Lower lobe of right lung (tissue), 2 donors: ENCODE results near the gene NDUFA7. TPM values are rescaled to one million over a fixed set of nuclear protein-coding genes. Genes with fewer than 3 reads are reported as not detected.

Experiments used
- ATAC-seq, 2 donors: fragments of 200-7000 bp; cut with Tn5 transposase; one replicate each; pipeline ENCODE4 v1.9.1; 2020 to 2022; ENCODE audit warnings: mild to moderate bottlenecking in 2 of 2, moderate library complexity in 2 of 2
- DNase-seq: peaks from one replicate; pipeline ENCODE4 v3.0.0-alpha.2; 2020
- H3K27ac ChIP-seq: fragments of 200-600 bp; one replicate; pipeline ENCODE4 v1.8.0; 2022
- H3K27me3 ChIP-seq: fragments of 200-600 bp; one replicate; pipeline ENCODE4 v1.8.0; 2022; ENCODE audit warnings: low read depth
- H3K36me3 ChIP-seq: fragments of 200-600 bp; one replicate; pipeline ENCODE4 v1.8.0; 2022; ENCODE audit warnings: mild to moderate bottlenecking
- H3K4me1 ChIP-seq: fragments of 200-600 bp; one replicate; pipeline ENCODE4 v1.8.0; 2022
- H3K4me3 ChIP-seq: fragments of 200-600 bp; one replicate; pipeline ENCODE4 v1.8.0; 2022; ENCODE audit warnings: mild to moderate bottlenecking
- H3K9me3 ChIP-seq: fragments of 200-600 bp; one replicate; pipeline ENCODE4 v1.8.0; 2022
- intact Hi-C: fragments of 100-400 bp; cut with DNase I; formaldehyde crosslinking; loops from one replicate; pipeline ENCODE4 v1.11.0; 2022
- total RNA-seq: library from RNA; stranded (reverse); fragmentation: NEBNext Ultra II Directional; extraction: Animal tissue kit (Norgen Biotek cat#: 25700); gene quantifications from one replicate; pipeline ENCODE4 v1.2.1, GENCODE V29; 2021
- TF ChIP-seq, protein P1 (sequence below): fragments of 200-600 bp; IDR thresholded peaks from one replicate; pipeline ENCODE4 v1.8.0; 2022; ENCODE audit warnings: antibody characterized with exemption, mild to moderate bottlenecking
- donor health status: DM: no; HTN: yes; CAD: no; lungs with severe emphysema.

NDUFA7 gene
- total RNA-seq, 1 donor from 2014 or later: 41.9 TPM

DNA sequence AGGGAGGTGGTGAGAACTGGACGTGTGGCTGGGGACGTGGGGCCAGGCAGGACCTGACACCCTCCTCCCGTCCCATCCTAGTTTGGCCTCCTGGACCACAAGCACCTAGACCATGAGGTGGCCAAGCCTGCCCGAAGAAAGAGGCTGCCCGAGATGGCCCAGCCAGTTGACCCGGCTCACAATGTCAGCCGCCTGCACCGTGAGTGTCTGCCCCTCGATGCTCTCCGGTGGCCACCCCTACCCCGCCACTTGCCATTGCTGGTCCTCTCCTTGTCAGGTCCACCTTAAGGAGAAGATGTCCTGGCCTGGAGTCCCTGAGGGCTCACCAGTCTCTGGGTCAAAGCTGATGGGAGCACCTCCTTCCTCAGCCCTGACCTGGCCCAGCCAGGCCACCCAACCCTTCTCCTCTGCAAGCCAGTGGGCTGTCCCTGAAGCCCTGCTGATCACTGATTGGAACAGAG, 45.0 kb upstream of the NDUFA7 start:
- peaks cover 6% of the 10 kb centered on the region for H3K27me3 ChIP-seq
- H3K27ac ChIP-seq: peak overlapping the region; percentile 18
- H3K36me3 ChIP-seq: peaks cover 10% of the 10 kb centered on the region
- intact Hi-C loops: no loop called here
- TF ChIP-seq, protein P1, sequence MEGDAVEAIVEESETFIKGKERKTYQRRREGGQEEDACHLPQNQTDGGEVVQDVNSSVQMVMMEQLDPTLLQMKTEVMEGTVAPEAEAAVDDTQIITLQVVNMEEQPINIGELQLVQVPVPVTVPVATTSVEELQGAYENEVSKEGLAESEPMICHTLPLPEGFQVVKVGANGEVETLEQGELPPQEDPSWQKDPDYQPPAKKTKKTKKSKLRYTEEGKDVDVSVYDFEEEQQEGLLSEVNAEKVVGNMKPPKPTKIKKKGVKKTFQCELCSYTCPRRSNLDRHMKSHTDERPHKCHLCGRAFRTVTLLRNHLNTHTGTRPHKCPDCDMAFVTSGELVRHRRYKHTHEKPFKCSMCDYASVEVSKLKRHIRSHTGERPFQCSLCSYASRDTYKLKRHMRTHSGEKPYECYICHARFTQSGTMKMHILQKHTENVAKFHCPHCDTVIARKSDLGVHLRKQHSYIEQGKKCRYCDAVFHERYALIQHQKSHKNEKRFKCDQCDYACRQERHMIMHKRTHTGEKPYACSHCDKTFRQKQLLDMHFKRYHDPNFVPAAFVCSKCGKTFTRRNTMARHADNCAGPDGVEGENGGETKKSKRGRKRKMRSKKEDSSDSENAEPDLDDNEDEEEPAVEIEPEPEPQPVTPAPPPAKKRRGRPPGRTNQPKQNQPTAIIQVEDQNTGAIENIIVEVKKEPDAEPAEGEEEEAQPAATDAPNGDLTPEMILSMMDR: no peak
- ATAC-seq: no peak
- peaks cover 72% of the 10 kb centered on the region for H3K4me1 ChIP-seq
- H3K4me3 ChIP-seq: no peak overlapping the region
- H3K9me3 ChIP-seq: no peaks in the 10 kb centered on the region
- DNase-seq: peak; percentile 36

DNA sequence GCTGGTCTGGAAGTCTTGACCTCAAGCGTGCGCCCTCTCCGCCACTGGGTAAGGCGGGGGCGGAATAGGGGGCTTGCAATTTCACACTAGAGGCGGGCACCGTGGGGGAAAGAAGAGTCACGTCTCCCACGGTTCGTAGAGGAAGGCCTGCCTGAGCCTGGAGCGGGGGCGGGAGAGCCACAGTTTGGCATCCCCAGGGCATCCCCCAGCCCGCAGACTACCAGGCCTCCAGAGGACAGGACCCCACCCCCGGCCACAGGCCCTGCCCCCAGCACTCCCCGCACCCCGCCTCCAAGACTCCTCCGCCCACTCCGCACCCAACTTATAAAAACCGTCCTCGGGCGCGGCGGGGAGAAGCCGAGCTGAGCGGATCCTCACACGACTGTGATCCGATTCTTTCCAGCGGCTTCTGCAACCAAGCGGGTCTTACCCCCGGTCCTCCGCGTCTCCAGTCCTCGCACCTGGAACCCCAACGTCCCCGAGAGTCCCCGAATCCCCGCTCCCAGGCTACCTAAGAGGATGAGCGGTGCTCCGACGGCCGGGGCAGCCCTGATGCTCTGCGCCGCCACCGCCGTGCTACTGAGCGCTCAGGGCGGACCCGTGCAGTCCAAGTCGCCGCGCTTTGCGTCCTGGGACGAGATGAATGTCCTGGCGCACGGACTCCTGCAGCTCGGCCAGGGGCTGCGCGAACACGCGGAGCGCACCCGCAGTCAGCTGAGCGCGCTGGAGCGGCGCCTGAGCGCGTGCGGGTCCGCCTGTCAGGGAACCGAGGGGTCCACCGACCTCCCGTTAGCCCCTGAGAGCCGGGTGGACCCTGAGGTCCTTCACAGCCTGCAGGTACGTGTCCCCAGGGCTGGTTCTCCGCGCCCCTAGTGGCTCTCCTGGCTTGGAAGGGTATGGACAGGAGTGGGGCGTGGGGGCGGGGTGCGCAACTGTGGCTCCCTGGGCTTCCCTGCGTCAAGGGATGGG, 42.9 kb upstream of the NDUFA7 start, which contains the start of gene ANGPTL4:
TSS of gene ANGPTL4 (plus strand) at position 353 of the 969 bp plus-strand sequence. CDS start at position 520, 167 bp downstream.
- Histone ChIP-seq H3K27me3 (peaks cover 6% of the 10 kb centered on the region), H3K4me3 (peak within 1 kb of the TSS; percentile 64), H3K36me3 (peaks cover 2% of the 10 kb centered on the region), H3K27ac (peak within 1 kb of the TSS; percentile 77), H3K9me3 (no peaks in the 10 kb centered on the region), H3K4me1 (peaks cover 74% of the 10 kb centered on the region)
- intact Hi-C loops: no loop called here
- TF ChIP-seq, protein P1: no peak
- DNase-seq (peak; percentile 60), ATAC-seq (peak; percentile 50 to 53)

DNA sequence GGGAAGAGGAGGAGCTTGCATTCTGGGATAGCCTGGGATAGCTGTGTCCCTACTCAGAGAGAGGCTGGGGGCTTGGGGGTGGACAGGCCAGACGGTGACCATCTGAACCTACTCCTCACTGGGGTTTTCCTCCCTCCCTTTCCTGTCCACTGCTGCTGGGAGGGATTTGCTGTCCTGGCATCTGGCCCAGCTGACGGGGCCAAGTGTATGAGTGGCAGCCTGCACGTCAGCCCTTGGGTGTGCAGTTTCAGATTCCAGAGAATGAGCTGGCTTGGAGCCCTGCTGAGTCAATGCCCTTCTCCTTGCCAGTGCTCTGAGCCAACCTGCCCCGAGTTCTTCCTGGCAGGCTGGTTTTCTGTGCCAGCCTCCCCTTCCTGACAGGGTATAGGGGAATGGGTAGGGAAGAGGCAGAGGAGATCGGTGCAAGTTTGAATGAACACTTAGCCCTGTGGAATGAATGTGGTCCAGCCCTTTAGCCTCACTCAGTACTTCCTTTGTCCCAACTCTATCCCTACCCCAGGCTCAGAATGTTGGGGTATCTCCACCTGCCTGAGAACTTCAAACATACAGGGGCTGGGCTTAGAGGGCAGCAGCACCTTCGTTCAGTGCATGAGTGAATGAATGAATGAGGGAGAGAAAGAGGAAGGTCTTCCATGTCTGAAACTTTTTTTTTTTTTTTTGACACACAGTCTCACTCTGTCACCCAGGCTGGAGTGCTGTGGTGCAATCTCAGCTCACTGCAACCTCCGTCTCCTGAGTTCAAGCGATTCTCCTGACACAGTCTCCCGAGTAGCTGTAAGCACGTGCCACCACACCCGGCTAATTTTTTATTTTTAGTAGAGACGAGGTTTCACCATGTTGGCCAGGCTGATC, 41.0 kb upstream of the NDUFA7 start:
- ATAC-seq (peak; percentile 90 to 91), DNase-seq (peak; percentile 93)
- TF ChIP-seq, protein P1: no peak
- Histone ChIP-seq H3K36me3 (no peaks in the 10 kb centered on the region), H3K27ac (peak overlapping the region; percentile 77), H3K4me3 (no peak overlapping the region), H3K4me1 (peaks cover 57% of the 10 kb centered on the region), H3K9me3 (no peaks in the 10 kb centered on the region), H3K27me3 (peaks cover 6% of the 10 kb centered on the region)
- intact Hi-C loops: no loop called here

DNA sequence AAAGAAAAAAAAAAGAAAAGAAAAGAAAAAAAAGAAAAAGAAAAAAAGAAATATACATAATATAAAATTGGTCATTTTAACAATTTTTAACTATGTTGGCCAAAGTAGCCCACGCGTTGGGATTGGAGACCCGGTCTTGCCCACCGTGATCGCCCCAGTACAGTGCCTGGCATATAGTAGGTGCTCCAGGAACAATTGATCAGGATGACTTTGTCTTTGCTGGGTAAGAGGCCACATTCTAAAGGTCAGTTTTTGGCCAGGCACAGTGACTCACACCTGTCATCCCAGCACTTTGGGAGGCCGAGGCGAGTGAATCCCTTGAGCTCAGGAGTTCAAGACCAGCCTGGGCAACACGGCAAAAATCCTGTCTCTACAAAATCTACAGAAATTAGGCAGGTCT, 39.0 kb upstream of the NDUFA7 start:
- TF ChIP-seq, protein P1: no peak
- intact Hi-C loops: no loop called here
- no peak for DNase-seq
- Histone ChIP-seq H3K4me1 (peaks cover 51% of the 10 kb centered on the region), H3K36me3 (no peaks in the 10 kb centered on the region), H3K4me3 (no peak overlapping the region), H3K27ac (no peak overlapping the region), H3K27me3 (peaks cover 6% of the 10 kb centered on the region), H3K9me3 (no peaks in the 10 kb centered on the region)
- ATAC-seq: no peak

DNA sequence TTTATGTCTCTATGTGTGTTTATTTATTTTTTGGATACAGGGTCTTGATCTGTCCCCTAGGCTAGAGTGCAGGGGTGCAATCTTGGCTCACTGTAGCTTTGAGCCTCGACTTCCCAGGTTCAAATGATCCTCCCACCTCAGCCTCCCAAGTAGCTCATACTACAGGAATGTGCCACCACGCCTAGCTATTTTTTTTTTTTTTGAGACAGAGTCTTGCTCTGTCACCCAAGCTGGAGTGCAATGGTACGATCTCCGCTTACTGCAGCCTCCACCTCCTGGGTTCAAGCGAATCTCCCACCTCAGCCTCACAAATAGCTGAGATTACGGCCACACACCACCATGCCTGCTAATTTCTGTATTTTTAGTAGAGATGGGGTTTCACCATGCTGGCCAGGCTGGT, 37.8 kb upstream of the NDUFA7 start:
- H3K4me3 ChIP-seq: no peak overlapping the region
- TF ChIP-seq, protein P1: no peak
- DNase-seq (no peak), ATAC-seq (no peak)
- no peak overlapping the region for H3K27ac ChIP-seq
- H3K4me1 ChIP-seq: peaks cover 48% of the 10 kb centered on the region
- no peaks in the 10 kb centered on the region for H3K9me3 ChIP-seq
- intact Hi-C loops: no loop called here
- H3K36me3 ChIP-seq: no peaks in the 10 kb centered on the region
- H3K27me3 ChIP-seq: no peaks in the 10 kb centered on the region
